GM18519 (cell line): ENCODE results near the gene P2RX1.

Experiments used
- ATAC-seq: cut with Tn5 transposase; IDR thresholded peaks from one replicate; pipeline ENCODE4 v1.9.1; 2021; ENCODE audit warnings: mild to moderate bottlenecking, moderate library complexity; ENCODE audit not compliant: unreplicated experiment, low FRiP score

Gene P2RX1

DNA sequence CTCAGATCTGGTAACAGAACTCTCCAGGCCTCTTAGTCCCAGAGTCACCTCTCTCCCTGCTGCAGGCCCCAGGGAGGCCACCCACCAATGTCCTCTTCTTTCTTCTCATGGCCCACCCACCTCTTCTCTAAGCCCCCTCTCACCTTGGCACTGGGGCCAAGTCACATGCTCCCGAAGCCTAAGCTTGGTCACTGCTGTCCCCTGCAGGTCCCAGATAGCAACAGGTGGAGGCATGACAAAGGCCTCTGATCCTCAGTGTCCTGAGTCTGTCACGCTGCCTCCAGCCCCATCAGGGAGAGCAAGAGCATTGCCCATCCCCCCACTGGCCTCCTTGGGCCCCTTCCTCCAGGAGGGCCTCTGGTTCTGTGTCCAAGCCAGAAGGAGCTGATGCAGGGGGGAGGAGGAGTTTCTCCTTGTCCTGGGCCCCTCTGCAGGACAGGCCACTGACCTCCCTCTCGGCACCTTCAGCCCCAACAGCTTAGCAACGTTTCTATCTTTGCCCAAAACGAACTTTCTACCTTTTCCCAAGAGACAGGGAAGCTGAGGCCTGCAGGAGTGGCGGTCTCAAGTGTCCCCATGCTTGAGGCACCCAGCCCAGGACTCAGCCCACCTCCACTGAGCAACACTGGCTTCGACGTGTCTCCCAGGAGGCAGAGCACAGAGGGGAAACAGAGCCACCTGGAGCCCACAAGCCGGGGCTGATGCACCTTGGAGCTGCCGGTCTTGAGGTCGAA is 8.6 kb downstream of the P2RX1 start:
- ATAC-seq: no peak

DNA sequence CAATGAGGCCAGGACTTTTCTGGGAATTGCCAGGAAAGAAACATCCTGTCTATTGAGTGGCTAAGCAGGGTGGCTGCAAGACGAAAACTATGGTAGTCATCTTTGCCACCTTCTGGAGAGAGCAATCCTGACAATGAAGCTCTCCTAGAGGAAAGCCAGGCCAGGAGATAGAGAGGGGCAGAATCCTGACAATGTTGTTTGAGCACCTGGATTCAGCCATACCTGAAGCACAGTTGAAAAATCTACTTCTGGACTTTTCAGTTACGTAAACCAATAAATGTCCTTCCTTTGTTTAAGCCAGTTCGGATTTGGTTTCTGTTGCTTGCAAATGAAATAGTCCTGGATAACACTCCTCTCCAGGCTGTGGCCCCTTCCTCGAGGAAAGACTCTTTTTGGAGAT is 9.4 kb downstream of the P2RX1 start:
- ATAC-seq: no peak

DNA sequence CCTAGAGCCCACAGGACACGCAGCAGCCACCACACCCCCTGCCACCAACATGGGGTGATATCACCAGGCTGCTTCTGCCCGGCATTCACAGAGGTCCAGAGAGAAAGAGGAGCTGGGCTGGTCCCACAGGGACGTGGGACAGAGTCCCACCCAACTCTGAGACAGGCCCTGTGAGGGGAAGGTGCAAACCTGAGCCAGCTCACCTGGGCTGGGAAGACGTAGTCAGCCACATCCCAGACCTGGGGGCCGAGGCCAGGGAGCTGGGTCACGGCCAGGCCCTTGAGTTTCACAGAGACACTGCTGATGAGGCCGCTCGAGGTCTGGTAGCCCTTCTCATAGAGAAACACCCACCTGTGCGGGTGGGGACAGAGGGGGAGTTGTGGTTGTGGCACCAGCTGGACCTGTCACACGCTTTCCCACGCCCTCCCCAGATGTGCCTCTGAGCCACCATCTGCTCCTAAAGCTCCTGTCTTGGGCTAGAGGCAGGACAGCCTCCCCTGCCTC is 11.2 kb downstream of the P2RX1 start:
- no peak for ATAC-seq

DNA sequence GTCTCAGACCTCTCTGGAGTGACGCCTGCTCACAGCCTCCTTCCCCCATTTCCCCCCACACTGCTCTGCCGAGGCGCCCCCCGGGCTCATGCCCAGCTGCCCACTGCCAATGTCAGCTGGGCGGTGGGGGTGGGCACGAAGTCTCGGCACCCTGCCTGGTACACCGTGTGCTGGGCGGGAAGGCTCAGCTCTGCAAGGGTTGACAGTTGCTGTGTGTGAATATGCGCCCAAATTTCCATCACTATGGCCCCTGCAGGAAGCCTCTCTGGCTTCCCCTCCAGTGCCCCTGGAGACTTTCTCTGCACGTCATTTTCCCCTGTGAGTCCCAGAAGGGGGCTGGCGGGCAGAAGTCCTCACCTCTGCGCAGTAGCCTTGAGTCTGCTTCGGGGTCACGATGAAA is 11.8 kb downstream of the P2RX1 start:
- ATAC-seq: no peak

DNA sequence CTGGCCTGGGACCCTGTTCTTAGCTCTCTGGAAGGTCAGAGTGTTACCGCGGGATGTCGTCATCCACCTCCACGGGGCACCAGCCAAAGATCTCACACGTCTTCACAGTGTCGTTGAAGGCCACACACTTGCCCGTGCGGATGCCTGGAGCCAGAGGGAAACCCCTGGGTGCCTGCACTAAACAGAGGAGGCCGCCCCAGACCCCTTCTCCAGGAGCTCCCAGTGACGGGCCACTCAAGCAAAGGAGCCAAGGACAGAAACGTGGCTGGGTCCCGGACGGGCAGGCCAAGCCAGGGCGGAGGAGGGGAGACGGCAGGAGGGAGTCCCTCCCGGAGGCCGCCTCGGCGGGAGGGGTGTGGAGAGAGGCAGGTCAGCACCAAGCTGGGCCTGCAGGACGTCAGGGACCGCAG is 12.4 kb downstream of the P2RX1 start:
- ATAC-seq: no peak

DNA sequence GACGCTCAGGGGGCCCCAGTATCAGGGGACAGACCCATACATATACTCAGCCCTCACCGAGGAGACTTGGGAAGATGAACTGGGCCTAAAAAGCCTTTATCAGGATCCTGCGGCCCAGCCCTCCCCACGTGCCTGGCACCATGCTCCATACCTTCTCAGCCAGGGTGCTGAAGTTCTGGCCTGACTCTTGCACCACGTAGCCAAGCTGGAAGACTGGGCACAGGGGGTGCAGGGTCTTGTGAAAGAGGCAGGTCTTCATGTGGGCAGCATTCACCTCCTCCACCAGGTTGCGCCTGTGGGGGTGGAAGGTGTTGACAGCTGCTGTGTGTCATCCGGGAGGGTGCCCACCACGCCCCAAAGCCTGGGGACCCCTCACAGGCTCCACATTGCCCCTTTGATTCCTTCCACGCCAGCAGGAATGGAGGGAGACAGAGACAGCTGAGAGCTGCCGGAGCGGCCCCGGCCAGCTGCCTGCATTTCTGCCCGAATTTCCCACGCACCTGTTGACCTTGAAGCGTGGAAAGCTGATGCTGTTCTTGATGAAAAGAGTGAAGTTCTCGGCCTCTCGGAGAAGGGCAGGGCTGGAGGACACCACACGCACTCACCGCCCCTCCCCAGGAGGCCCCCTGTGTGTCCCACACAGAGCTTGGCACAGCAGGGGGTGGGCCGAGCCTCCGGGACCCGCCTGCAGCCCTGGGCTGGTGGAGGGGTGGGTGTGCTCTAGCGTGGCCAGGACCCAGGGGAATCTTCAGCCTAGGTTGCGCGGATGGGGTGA is 13.0 kb downstream of the P2RX1 start:
- no peak for ATAC-seq

DNA sequence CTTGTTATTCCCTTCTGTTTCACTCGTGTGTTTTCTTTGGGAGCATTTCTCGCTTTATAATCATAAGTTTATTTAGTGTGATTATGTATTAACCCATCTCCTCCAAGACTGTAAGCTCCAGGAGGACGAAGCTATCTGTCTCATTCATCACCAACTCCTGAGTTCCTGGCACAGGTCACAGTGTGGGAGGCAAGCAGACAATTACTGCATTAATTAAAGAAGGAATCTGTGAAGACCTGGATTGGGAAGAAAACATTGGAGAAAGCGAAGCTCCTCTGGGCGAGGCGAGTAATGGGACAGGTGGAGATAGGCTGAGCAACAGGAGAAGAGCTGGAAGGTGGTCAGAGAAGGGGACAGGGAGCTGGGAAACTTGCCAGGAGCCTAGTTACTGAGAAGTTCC is 15.6 kb downstream of the P2RX1 start:
- ATAC-seq: no peak

DNA sequence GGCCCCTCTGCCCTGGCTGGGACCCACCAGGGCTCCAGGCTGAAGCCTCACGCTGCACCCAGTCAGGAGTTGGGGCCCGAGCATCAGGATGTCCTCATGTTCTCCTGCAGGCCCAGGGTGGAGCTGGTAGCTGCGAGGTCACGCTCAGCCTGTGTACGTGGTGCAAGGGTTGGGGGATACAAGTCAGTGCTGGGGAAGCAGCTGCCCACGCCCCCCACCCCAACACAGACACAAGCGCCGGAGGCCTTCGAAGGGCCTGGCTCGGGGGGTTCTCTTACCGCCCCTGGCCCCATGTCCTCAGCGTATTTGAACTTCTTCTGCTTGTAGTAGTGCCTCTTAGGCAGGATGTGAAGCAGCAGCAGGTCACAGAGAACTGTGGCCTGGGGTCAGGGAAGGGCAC is 18.5 kb downstream of the P2RX1 start:
- ATAC-seq: no peak

DNA sequence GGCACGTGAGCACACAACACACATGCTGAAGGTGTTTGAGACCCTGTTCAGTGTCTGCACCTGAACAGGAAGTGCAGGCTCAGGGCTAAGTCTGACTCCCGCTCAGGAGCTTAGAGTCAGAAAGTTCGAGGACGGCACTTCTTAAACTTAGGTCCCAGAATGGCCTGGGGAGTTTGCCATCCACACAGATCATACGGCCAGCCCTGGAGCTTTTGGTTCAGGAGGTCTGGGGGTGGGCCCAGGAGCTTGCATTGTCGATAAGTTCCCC is 19.4 kb downstream of the P2RX1 start:
- no peak for ATAC-seq

DNA sequence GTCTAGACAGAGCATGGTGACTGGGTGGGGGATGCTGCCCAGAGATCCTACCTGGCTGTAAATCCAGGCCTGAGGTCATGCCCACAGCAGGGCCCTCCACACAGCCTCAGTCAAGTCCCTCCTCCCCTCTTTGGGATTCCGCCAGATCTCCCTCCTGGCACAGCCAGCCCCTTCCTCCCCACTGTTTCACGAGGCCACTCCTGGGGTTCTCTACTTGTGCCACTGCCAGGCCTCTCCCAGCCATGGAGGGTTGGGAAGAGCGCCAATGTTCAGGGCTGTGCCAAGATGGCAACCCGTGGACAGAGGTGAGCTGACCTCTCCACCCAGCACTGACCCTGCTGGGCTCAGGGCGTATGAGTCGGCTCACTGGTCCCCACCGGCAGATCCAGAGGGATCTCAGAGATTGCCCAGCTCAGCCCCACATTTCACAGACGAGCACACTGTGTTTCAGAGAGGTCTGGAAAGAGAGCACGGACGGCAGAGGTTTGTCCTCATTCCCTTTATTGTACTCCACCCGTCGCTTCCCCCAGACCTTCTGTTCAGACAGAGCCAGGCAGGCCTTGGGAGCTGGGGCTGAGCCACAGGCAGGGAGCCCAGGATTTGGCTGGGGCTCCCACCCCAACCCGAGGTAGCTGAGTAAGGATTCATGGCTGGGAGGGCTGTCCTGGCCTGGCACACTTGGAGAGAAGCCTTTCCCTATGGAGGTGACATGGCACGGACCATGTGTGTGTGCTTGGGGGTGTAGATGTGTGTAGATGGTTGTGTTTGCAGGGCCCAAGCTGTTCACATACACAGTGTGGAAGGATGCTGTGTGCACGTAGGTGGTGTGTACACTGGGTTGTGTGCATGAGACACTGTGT is 19.9 kb downstream of the P2RX1 start:
- ATAC-seq: no peak

DNA sequence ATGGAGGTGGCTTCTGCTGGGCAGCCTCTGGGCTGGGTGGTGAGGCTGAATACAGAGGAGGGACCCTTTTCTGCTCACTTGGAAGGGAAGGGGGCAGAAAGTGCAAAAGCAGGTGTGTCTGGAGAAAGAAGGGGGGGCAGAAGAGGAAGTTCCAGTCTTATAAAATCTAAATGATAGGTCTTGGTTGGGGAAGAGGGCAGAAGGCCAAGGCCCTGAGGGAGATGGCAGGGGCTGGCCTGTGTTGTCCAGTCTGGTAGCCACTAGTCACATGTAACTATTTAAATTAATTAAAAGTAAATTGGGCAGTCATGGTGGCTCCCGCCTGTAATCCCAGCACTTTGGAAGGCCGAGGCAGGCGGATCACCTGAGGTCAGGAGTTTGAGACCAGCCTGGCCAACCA is 20.9 kb downstream of the P2RX1 start:
- ATAC-seq: no peak

DNA sequence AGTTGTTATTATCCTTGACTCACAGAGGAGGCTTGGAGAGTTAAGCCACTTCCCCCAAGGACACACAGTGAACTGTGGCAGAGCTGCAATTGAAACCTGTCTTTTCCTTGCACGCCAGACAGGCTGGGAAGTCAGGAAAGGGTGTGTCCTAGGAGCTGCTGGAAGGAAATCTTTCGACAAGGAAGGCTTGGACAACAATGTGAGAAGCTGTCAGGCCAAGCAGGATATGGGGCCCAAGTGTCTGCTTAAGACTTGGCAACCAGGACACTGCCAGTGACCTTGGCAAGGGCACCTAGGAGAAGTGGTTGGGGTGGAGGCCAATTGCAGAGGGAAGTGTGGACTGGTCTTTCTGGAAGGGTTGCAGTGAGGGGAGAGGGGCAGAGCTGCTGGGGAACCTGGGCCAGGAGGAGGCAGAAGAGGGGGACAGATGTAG is 21.3 kb downstream of the P2RX1 start:
- no peak for ATAC-seq

DNA sequence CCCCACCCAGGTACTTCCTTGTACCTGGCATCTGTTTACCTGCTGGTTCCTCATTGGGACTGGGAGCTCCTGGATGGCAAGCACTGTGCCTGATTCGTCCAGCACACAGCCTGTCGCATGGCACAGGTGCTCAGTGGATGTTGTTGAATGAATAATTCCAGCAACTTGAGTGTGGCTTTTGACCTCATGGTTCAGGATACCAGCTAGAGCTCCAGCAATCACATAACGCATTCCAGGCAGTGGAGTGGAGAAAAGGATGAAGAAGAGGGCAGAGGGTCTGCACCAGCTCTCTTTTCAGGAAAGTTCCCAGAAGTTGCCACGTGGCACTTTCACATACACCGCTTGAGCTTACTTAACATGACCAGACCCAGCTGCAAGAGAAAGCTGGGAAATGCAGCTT is 22.1 kb downstream of the P2RX1 start:
- ATAC-seq: no peak

DNA sequence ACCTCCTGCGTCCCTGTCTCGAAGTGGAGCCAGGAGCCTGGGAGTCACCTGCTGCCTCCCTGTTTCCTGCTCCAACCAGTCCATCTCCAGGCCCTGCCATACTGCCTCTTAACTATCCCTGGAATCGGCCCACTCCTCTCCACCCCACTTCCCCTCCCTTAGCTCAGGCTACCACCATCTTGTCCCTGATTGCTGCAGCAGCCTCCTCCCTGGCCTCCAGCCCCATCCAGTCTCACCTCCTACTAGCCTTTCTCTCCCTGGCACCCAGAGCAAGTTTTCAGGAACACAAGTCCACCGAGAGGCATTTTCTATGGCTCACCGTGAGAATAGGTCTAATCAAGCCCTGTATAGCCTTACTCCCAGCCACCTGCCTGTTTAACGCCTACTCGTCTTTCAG is 22.5 kb downstream of the P2RX1 start:
- ATAC-seq: no peak

DNA sequence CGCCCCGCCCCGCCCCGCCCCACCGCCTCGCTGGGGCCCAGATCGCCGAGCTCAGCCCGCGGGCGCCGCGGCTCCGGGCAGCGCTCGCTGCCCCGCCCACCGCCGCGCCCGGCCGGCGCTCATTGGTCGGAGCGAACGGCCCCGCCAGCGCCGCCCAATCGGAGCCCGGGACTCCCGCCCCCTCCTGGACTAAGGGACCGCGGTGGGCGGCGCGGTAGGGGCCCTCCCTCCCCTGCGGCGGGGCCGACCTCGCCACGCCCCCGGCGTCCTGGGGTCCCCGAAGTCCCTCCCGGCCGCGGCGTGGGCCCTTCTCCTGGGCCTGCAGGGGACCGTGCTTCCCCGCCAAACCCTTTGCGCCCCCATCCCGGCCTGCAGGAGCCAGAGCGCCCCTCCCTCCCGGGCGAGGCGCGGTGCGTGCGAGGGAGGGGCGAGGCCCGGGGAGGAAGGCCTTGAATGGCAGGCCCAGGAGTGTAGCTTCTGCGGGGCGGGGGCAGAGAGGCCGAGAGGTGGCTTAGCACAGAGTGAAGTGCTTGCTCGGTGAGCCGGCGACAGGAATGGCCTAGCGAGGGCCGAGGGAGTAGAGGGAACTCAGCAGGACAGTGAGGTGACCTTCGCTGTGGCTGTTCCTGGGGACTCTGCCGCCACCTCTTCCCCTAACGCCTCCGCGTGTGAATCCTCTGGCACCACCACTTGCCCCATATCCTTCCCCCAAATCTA is 23.1 kb downstream of the P2RX1 start, which contains the start of gene CAMKK1:
Gene CAMKK1, minus strand, starts transcription at position 51 of the 717 bp plus-strand sequence. CDS start 7,366 bp downstream, outside the sequence.
- peak; percentile 54 for ATAC-seq

DNA sequence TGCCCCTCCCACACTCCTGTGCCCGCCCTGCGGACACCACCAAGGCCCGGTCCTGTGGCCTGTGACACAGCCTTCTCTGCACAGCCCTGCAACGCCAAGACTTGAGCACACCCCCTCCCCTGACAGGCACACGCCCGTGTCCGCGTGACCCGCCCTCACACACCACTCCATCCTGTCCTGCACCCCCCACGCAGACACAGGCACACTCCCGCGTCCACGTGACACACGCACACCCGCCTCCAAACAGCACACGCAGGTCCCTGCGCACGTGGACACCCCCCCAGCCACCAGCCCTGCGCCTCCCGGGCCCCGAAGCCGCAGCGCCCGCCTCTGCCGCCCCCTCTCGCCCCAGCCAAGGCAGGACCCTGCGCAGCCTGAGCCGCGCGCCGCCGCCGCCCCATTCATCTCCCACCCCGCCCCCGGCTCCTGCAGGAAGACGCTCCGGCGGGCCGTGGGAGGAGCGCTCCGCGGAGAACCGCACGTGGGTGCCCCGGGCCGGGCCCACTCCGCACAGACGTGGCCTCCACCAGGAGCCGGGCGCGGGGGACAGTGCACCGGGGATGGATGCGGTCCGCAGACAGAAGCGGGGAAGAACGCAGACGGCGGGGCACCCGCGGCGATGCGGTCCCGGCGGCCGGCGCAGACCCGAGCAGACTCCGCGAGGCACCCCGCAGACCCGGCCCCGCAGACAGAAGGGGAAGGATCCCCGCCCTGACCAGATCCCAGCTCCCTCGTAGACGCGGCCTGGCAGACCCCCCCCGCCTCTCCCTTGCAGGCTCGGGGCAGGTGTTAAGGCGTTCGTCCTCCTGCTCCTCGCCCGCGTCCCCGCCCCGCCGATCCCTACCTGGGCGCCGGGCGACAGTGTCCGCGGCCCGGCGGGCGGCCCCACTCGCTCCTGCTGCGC is 23.9 kb downstream of the P2RX1 start:
- ATAC-seq: no peak

DNA sequence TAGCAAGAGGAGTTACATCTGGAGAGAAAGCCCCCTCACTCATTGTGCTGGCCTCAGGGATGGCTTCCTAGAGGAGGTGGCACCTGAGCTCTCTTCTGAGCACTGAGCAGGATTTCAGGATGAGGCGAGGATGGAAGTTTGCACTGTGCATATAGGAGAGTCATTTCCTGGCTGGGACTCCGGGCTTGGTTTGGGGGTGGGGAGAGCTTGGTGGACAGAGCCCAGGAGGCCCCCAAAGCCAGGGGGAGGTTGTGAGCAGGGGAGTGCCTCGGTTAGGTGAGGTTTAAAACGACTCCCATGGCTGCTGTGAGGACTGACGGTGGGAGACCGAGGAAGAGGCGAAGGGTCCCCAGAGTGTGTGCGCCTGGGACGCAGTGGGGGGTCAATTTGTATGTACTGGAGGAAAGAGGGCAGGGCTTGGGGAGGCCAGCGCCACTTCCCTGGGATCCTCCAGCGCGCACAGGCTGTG is 24.6 kb downstream of the P2RX1 start:
- ATAC-seq: no peak

DNA sequence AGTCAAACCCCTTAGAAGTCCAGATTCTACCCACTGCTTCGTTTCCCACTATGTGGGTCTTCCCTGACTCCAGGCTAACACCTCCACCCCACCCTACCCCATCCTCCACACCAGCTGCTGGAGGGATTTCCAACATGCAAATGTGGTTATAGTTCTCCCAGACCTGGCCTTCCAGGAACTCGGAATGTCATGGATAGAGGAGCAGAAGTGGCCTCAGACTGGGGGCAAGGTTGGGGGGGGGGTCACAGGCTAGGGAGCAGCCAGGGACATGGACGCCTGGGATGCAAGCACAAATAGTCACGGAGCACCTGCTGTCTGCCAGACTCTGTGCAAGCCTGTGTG is 25.4 kb downstream of the P2RX1 start:
- no peak for ATAC-seq

DNA sequence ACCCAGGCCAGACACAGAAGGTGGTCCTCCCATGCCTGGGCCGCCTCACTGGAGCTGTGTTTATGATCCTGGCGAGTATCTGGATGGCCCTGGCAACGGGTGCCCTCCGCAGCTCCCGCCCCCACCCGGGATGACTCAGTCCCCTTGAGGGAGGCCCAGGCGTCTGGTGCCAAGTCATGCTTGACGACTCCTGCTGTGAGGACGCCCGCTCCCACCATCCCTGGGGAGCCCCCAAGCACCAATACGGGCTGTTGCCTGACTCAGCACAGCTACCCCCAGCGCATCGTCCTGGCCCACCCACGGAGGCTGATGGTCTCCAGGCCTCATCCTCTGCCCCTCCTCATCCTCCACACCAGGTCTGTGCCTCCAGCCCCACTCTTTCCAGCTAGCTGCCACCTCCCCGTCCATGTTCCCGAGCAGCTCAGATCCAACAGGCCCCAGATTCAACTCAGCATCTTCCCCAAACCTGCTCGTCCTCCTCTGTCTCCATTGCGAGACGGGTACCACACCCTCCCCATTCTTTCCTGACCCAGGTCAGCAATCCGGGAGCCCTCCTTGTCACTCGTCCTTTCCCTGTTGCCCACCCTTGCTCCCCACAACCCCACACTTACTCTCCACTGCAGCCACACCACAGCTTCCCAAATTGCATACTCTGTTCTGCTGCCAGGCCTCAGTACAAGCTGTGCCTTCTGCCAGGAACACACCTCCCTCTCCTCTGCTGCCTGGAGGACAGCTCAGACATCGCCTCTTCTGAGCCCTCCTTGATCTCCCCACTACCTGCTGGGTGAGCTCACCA is 26.0 kb downstream of the P2RX1 start:
- no peak for ATAC-seq
